Stimulated activated CD4-positive, alpha-beta T cell treated with anti-CD3 and anti-CD28 coated beads, Interleukin-2, amount 100 ng/mL, for 24 hours (primary cell): ENCODE measurements around the gene PIK3R1.

Source experiments
- DNase-seq, 2 donors: peaks; one replicate each; pipeline ENCODE4 v3.0.0-alpha.2; 2020

The PIK3R1 gene

DNA sequence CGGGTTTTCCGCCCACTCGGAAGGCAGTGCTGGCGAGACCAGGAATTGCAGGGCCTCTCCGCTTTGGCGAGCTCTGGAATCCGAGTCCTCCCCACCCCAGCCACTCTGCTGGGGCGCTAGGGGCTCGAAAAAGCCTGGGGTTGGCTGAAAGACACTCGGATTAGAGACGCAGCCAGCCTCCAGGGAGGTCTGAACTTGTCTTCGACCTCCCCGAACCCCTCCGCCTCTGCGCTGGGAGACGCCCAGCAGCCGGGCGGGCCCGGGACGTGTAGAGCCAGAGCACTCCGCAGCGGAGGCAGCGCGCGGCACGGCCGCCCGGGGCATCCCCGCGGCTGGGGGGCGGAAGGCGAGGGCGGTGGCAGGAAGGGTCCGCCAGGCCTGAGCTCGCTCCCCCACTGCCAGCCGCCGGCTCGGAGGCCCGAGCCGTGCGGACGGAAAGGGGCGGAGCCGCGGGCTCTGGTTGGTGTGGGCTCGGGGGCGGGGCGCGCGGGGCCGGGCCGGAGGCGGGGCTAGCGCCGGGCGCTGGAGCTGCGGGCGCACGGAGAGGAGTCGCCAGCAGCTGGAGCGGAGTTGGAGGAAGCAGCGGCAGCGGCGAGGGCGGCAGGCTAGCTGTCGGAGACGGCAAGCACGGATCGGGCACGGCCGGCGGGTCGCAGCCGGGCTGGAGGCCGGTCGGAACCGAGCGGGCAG, at the start of gene PIK3R1:
PIK3R1 (plus strand) TSS at position 549 of the 690 bp plus-strand sequence. CDS start 10,920 bp downstream, outside the sequence.
- DNase-seq = peak; percentile 93 to 96

DNA sequence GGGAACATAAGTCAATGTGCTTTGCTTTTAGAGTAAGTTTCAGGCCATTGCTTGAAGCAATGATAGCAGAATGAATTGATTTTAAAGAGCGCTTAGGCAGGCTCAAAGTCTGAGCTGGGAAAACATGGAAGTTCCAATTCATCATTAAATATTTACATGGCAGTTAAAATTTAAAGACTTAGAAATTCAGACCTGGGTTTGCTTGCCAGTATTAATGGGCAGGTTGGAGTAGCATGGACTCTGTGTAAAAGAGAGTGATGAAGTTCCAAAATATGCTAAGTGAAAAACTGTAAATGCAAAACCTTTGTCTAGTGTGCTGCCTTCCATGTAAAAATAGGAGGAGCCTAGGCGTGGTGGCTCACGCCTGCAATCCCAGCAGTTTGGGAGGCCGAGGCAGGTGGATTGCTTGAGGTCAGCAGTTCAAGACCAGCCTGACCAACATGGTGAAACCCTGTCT, 48.3 kb upstream of the PIK3R1 start:
- DNase-seq = no peak

GRCh38 chr5:68169903-68170302, 45.7 kb upstream of the PIK3R1 start:
- DNase-seq = no peak

- DNase-seq = no peak
Measured at GRCh38 chr5:68170826-68171558, 44.6 kb upstream of the PIK3R1 start.

DNA sequence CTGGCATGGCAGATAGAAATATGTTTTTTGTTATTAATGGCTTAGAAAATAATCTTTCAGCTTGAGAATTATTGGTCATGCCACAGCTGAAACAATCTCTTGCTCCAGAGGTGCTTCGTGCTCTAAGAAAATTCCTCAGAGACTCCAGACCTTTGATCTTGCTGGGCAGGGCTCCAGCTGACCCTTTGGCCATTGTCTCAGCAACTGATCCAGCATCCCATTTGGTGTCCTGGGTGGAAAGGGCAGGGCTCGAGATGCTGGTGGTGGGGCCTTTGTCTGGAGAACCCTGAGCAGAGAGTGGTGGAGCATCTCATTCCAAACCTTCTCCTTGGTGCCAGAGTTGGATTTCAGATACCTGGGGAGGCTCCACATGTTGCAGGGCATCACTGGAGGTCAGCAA, 43.2 kb upstream of the PIK3R1 start:
- DNase-seq = no peak

- DNase-seq = no peak
Measured at GRCh38 chr5:68173007-68173406, 42.5 kb upstream of the PIK3R1 start.

DNA sequence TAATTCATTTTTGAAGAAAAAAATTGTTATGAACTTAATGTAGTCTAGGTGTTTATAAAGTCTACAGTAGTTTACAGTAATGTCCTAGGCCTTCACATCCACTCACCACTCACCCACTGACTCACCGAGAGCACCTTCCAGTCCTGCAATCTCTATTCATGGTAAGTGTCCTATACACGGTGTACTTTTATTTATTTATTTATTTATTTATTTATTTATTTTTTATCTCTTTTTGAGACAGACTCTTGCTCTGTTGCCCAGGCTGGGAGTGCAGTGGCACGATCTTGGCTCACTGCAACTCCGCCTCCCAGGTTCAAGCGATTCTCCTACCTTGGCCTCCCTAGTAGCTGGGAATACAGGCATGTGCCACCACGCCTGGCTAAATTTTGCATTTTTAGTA, 39.3 kb upstream of the PIK3R1 start:
- DNase-seq = no peak

DNA sequence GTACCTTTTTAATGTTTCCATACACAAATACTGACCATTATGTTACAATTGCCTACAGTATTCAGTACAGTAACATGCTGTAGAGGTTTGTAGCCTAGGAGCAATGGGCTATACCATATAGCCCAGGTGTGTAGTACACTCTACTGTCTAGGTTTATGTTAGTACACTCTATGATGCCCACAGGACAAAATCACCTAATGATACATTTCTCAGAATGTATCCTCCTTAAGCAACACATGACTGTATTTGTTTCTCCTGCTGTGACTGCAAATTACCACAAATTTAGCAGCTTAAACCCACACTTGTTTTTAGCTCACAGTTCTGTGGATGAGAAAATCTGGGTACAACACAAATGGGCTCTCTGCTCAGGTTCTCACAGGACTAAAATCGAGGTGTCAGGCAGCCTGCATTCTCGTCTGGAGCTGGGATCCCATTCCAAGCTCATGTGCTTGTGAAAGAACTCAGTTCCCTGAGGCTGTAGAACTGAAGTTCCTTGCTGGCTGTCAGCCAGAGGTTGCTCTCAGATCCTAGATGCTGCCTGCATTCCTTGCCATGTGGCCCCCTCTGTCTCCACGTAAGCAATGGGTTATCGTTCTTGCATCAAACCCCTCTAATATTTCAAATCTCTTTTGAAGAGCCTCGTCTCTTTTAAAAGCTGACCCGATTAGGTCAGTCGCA, 38.6 kb upstream of the PIK3R1 start:
- DNase-seq = no peak

- DNase-seq = no peak
Measured at GRCh38 chr5:68177676-68178075, 37.9 kb upstream of the PIK3R1 start.

GRCh38 chr5:68178579-68178978, 37.0 kb upstream of the PIK3R1 start:
- peak in 1 of 2 donors; percentile 4 for DNase-seq

GRCh38 chr5:68180121-68181038, 35.2 kb upstream of the PIK3R1 start:
- DNase-seq = no peak

- DNase-seq = no peak
Measured at GRCh38 chr5:68181039-68181599, 34.4 kb upstream of the PIK3R1 start.

DNA sequence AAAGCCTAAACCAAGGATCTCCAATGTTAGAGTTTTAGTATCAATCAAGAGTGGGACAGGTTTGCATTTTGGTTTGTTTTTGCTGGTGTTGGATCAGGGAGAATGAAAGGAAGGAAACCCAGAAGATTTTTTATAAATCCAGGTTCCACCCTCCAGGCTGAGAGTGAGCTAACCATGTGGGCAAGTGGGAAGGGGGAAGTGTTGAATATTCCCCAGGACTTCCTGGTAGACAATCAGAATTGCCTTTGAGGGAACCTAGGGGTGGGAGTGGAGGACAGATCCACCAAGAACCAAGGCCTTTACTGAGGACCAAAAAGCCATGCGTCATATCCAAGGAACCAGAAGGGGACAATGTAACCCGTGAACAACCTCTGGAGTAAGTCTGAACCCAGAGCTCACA, 33.5 kb upstream of the PIK3R1 start:
- no peak for DNase-seq

DNA sequence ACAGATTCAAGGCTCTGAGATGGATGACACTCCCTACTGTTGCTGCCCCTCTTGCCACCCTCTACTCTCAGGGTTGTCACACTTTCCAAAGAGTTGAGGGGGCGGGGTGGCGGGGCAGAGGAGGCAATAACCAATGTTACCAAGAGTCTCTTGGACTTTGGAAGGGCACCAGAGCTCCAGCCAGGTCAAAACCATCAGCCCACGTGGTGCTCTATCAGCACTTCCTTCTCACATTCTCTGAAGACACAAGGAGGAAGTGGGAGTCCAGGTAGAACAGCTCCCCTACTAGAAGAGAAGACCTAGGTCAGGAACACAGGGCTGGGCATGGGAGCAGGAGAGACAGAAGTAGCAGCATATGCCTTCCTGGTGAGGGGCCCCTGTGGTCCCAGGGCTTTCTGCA, 33.0 kb upstream of the PIK3R1 start:
- DNase-seq = no peak

- no peak for DNase-seq
Measured at GRCh38 chr5:68187268-68188055, 28.1 kb upstream of the PIK3R1 start.

DNA sequence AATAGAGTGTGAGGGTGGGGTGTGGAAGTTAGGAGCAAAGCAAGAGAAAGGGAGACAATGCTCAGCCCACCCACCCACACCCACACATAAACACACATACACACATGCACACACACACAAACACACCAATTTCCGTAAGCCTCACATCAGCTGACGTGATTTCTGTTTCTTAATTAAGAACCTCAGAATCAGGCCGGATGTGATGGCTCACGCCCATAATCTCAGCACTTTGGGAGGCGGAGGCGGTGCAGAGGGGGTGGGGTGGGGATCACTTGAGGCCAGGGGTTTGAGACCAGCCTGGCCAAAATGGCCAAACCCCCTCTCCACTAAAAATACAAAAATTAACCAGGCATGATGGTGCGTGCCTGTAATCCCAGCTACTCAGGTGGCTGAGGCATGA, 26.4 kb upstream of the PIK3R1 start:
- no peak for DNase-seq

DNA sequence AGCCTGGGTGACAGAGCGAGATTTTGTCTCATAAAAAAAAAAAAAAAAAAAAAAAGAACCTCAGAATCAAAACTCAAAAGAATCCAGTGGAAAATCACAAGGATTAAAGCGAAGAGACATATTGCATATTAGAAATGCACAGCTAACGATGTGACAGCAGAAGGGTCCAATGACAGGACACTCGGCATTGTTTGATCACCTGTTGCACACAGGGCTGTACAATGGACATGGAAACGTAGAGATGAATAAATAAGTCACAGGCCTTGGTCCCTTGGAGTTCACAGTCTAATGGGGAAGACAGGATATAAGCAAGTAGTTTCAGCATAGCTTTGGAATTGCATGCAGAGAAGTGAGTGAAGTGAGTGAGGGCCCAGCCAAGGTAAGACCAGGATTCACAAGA, 25.9 kb upstream of the PIK3R1 start:
- DNase-seq = no peak

DNA sequence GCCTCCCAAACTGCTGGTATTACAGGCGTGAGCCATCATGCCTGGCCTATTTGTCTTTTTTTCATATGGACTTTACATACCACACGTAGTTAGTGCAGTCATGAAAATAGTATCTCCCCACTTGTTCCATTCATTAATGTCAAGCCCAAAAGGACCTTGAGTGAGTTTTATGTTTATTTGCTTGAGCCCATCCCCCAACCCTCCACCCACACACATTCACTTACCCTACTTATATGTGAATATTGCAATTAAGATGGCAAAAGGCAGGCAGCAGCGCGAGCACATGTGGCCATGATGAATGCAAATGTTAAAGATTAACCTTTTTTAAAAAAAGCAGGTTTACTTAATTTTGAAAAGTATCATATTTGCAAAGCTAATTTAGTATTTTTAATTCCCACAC, 24.9 kb upstream of the PIK3R1 start:
- DNase-seq = no peak

DNA sequence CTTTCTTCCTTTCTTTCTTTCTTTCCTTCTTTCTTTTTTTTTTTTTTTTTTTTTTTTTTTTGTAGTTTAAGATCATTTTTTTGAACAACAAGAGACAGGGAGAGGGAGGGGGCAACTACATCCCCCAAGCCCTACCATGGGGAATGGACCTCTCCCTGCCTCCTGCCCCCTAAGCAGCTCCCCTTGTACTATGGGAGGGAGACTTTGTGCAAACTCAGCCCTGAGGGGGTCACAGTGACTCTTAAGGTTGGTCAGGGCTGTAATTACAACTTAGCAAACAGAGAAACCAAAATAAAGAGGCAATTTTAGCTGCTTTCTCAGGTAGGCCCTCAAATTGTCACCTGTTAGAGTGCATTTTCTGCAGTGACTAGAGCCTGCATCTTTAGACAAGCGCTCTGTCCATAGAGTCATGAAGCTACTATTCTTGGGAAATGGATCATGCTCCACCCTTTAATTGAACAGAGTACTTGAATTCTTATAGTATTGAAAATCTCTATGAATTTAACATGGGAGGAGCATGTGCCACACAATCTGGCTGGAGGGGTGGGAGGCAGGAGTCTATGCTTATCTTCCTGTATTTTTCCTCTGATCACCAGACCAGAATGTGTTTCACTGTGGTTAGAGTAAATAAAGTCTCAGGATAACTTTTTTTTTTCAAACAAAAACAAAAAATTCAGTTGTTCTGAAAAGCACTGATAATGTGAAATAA, 24.3 kb upstream of the PIK3R1 start:
- DNase-seq = no peak

DNA sequence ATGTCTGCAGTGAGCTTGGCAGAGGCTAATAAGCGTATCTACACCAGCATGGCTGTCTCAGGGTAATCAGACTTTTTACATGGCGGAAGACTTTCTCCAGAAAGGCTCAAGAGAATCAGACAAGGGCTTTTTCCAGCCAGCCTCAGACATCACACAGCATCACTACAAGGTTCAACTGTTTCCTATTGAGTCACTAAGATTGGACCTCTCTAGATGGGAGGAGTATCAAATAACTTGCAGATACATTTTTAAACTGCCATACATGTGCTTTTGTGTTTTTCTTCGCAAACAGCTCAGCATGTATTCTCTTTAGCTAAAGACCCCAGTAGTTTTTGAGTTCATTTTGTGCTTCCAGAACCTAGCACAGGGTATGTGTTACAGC, 22.9 kb upstream of the PIK3R1 start:
- no peak for DNase-seq

DNA sequence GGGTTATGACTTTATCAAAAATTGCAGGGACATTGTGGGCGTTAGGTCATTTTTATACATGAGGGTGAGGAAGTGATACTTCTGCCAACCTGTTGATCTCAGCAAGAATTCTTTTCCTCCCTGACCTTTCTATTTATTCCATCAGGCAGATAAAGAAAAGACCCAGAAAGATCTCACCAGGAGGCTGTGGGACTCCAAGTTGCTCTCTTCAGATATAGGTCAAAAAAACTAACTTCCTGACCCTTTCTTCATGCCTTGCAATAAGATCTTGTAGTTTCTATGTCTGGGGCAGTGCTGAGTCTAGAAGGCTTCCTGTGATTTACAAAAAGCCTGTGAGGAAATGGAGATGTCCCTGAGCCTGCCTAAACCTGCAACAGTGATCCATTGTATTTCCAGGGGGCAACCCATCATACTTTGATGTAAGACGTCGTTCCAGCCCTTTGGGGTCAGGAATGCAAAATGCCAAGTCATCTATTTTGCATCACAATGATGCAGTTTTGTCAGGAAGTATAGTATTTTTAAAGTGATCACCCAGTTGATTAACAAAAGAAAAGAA, 22.0 kb upstream of the PIK3R1 start:
- no peak for DNase-seq
